AG04450 (cell line): ENCODE results near the gene CEP250. TPM values are rescaled to one million over a fixed set of nuclear protein-coding genes. Genes with fewer than 3 reads are reported as not detected.

Experiments used
- CTCF ChIA-PET: fragments of 300-600, 350-600 bp; formaldehyde crosslinking; extraction: SDS; loops from one replicate; lab custom pipeline; 2022; ENCODE audit warnings: antibody characterized with exemption, inconsistent platforms; lab: Charles Lee
- POLR2A ChIA-PET: fragments of 350-600 bp; formaldehyde crosslinking; extraction: SDS; loops from one replicate; lab custom pipeline; 2021; ENCODE audit warnings: antibody characterized with exemption, inconsistent platforms; lab: Yijun Ruan, JAX
- DNase-seq: peaks from one replicate; pipeline ENCODE4 v3.0.0-alpha.2; 2011; ENCODE audit warnings: low read depth, low spot score
- H3K27ac ChIP-seq: one replicate; pipeline ENCODE4 v1.5.1; 2012; ENCODE audit warnings: low read depth, low read length, control low read depth
- H3K27me3 ChIP-seq: one replicate; pipeline ENCODE4 v1.6.0; 2012; ENCODE audit warnings: low read length; ENCODE audit not compliant: control insufficient read depth, insufficient read depth
- H3K4me3 ChIP-seq: 2 replicates; pipeline ENCODE4 v1.5.1; 2011; ENCODE audit warnings: mild to moderate bottlenecking, low read depth, low read length, control low read depth
- H3K9me3 ChIP-seq: 2 replicates; pipeline ENCODE4 v1.5.1; 2012; ENCODE audit warnings: low read length; ENCODE audit not compliant: control insufficient read depth, insufficient read depth
- CTCF ChIP-seq: IDR thresholded peaks from 2 replicates; pipeline ENCODE4 v1.5.1; 2011; ENCODE audit warnings: low read depth, low read length, control low read depth, inconsistent platforms
- polyA minus RNA-seq: library from RNA; depleted of rRNA, polyadenylated mRNA; stranded (reverse); fragments of >200 nt; gene quantifications from 2 replicates; pipeline ENCODE4 v1.2.3, GENCODE V29; 2011; rRNA and poly(A)+ RNA removed
- polyA plus RNA-seq: library from polyadenylated mRNA; depleted of rRNA; stranded (reverse); fragments of >200 nt; gene quantifications from 2 replicates; pipeline ENCODE4 v1.2.3, GENCODE V29; 2011; rRNA removed

CEP250 gene
- polyA plus RNA-seq (16.8 and 21.3 TPM in 2 replicates), polyA minus RNA-seq (21.0 and 26.3 TPM in 2 replicates)

- peak within 1 kb of the TSS; percentile 91 for H3K4me3 ChIP-seq
- CTCF ChIA-PET, result interaction anchor here (0.6 to 2.9 kb wide), 7 partner anchors 8 to 359 kb away, joined by 3 to 18 read pairs (median 7); partner anchors contain the start of gene GDF5
- H3K27ac ChIP-seq, result peak within 1 kb of the TSS; percentile 95
- no peaks in the 10 kb centered on the region for H3K27me3 ChIP-seq
- peak; percentile 81 for DNase-seq
- no peak for TF ChIP-seq CTCF
- POLR2A ChIA-PET, result interaction anchor here (0.6 to 2.0 kb wide), 14 partner anchors 10 to 703 kb away, joined by 3 to 12 read pairs (median 5); partner anchors contain the start of genes CPNE1, EIF6, MMP24OS and RBM12
- no peaks in the 10 kb centered on the region; the same call in 1 of the 2 replicates for H3K9me3 ChIP-seq
Observed at GRCh38 chr20:35454881-35455609, at the start of gene CEP250. CEP250 (plus strand) TSS chr20:35455598; CDS start chr20:35462368, 6,770 bp downstream.

GRCh38 chr20:35405775-35406174, 49.6 kb upstream of the CEP250 start:
- H3K4me3 ChIP-seq, result no peak overlapping the region
- ChIA-PET CTCF (no interaction called here), POLR2A (no interaction called here)
- H3K27ac ChIP-seq, result no peak overlapping the region
- no peak for DNase-seq
- no peak for TF ChIP-seq CTCF
- no peaks in the 10 kb centered on the region for H3K9me3 ChIP-seq
- H3K27me3 ChIP-seq, result no peaks in the 10 kb centered on the region

- DNase-seq, result no peak
- Histone ChIP-seq H3K9me3 (no peaks in the 10 kb centered on the region), H3K27ac (no peak overlapping the region), H3K27me3 (no peaks in the 10 kb centered on the region), H3K4me3 (no peak overlapping the region)
- ChIA-PET POLR2A (interaction anchor here (0.6 kb wide), 1 partner anchor 23 kb away, joined by 4 read pairs; no protein-coding TSS in a partner anchor), CTCF (interaction anchor here (1.7 kb wide), 1 partner anchor 31 kb away, joined by 12 read pairs; no protein-coding TSS in a partner anchor)
- TF ChIP-seq CTCF, result no peak
Observed at GRCh38 chr20:35408270-35408669, 47.1 kb upstream of the CEP250 start.

- no peak overlapping the region for H3K4me3 ChIP-seq
- no peak overlapping the region for H3K27ac ChIP-seq
- POLR2A ChIA-PET, result no interaction called here
- TF ChIP-seq CTCF, result no peak
- DNase-seq, result no peak
- H3K27me3 ChIP-seq, result no peaks in the 10 kb centered on the region
- CTCF ChIA-PET, result no interaction called here
- no peaks in the 10 kb centered on the region for H3K9me3 ChIP-seq
Observed at GRCh38 chr20:35409542-35409941, 45.9 kb upstream of the CEP250 start.

- no peak for TF ChIP-seq CTCF
- H3K9me3 ChIP-seq, result no peaks in the 10 kb centered on the region
- DNase-seq, result no peak
- no peak overlapping the region for H3K27ac ChIP-seq
- H3K4me3 ChIP-seq, result peak overlapping the region; percentile 96
- CTCF ChIA-PET, result interaction anchor here (1.0 to 1.4 kb wide), 2 partner anchors 28 to 104 kb away, joined by 3 to 4 read pairs; partner anchors contain the start of gene GDF5
- POLR2A ChIA-PET, result no interaction called here
- no peaks in the 10 kb centered on the region for H3K27me3 ChIP-seq
Observed at GRCh38 chr20:35410613-35411012, 44.8 kb upstream of the CEP250 start.
